CMK (cell line): ENCODE measurements around the gene EEF1AKMT1.
"Not testable (repeated sequence)": the region's sequence is repeated elsewhere in the genome, so short reads cannot be mapped to it uniquely, and the experiment has no call there.

Experiments used
- DNase-seq: peaks from one replicate; pipeline ENCODE4 v3.0.0-alpha.2; 2010; ENCODE audit warnings: low read depth

Gene EEF1AKMT1

DNA sequence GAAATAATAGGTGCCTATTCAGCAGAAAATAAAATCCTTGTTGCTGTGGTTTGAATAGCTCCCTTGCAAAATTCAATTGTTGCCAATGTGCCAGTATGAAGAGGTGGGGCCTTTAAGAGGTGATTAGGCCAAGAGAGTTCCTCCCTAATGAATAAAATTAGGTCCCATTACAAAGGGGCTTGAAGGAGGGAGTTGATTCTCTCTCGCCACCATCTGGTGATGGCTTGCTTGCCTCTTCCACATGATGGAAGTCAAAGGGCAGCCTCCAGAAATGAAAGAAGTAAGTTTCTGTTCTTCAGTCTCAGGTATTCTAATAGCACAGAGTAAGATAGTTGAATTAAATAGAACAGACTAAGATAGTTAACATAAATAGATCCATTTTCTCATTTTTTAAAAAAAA is 3.0 kb upstream of the EEF1AKMT1 start:
- no peak for DNase-seq

- DNase-seq: no peak
Observed at GRCh38 chr13:20775961-20776360, 2.2 kb upstream of the EEF1AKMT1 start.

- no peak for DNase-seq
Observed at GRCh38 chr13:20774746-20775145, 985 bp upstream of the EEF1AKMT1 start.

- DNase-seq: no peak
Observed at GRCh38 chr13:20772401-20773131, 1.2 kb downstream of the EEF1AKMT1 start.

GRCh38 chr13:20769834-20770233 is 3.9 kb downstream of the EEF1AKMT1 start:
- no peak for DNase-seq

DNA sequence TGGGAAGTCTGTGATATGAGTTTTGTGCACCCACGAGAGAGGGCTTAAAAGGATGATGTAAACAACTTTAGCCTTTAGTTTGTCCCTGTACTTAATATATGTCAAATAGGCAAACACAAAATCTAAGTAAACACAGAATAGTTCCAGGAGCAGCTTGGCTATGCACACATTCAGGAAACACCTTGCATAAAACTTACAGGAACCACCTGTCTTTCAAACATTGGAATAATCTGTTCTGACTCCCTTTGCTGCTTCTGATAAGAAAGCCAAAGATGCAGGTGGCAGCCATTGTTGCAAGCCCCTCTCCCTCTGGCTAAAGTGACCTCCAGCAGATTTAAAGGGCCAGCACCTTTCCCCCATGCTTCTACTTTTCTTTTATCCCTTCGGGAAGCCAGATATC is 4.7 kb downstream of the EEF1AKMT1 start:
- DNase-seq: no peak

GRCh38 chr13:20767309-20767943 is 6.3 kb downstream of the EEF1AKMT1 start:
- no peak for DNase-seq

DNA sequence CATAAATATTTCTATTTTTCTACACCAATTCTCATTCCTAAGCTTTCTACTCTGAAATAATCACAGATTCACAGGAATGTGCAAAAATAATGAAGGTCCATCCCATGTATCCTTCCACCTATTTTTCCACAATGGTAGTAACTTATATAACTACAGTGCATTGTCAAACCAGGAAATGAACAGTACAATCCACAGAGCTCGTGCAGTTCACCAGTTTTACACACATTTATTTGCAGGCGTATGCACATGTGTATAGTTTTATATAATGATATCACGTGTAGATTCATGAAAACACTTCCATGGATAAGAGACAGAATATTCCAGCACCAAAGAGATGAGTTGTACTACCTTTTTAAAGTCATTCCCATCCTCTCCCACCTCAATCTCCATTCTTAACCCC is 12.9 kb downstream of the EEF1AKMT1 start:
- no peak for DNase-seq

DNA sequence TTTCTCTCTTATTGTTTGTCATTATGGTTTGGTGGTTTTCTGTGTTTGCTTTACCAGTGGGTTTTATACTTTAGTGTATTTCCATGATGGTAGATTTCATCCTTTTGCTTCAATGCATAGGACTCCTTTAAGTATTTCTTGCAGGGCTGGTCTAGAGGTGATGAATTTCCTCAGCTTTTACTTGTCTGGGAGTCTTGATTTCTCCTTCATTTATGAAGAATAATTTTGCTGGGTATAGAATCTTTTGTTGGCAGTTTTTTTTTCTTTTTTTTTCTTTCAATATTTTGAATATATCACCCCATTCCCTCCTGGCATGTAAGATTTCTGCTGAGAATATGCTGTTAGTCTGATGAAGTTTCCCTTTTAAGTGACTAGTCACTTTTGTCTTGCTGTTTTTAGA is 19.8 kb downstream of the EEF1AKMT1 start:
- DNase-seq: no peak

- no peak for DNase-seq
Observed at GRCh38 chr13:20749377-20749776, 24.4 kb downstream of the EEF1AKMT1 start.

GRCh38 chr13:20743830-20744404 is 29.8 kb downstream of the EEF1AKMT1 start:
- not testable (repeated sequence) for DNase-seq

DNA sequence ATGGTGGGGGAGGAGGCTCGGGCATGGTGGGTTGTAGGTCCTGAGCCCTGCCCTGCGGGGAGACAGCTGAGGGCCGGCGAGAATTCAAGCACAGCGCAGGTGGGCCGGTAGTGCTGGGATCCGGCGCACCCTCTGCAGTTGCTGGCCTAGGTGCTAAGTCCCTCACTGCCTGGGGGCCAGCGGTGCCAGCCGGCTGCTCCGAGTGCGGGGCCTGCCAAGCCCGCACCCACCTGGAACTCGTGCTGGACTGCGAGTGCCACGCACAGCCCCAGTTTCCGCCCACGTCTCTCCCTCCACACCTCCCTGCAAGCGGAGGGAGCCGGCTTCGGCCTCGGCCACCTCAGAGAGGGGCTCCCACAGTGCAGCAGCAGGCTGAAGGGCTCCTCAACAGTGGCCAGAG is 33.7 kb downstream of the EEF1AKMT1 start:
- DNase-seq: no peak

GRCh38 chr13:20738616-20739015 is 35.1 kb downstream of the EEF1AKMT1 start:
- no peak for DNase-seq

GRCh38 chr13:20729633-20730585 is 43.9 kb downstream of the EEF1AKMT1 start:
- DNase-seq: no peak

GRCh38 chr13:20728579-20729311 is 45.0 kb downstream of the EEF1AKMT1 start:
- no peak for DNase-seq

DNA sequence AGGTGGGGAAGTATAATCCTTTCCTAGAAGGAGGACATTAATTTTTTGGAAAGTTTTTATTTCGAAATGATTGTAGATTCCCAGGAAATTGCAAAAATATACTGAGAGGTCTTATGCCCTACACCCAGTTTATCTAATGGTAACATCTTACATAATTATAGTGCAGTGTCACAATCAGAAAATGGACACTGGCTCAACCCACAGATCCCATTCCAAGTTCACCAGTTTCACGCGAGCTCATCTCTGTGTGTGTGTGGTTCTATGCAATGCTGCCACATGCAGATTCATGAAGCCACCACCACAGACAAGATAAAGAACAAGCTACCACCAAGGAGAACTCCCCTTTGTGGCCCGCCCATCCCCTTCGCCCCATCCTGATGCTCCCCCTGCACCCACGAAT is 45.9 kb downstream of the EEF1AKMT1 start:
- DNase-seq: no peak

GRCh38 chr13:20721454-20722357 is 52.1 kb downstream of the EEF1AKMT1 start:
- no peak for DNase-seq

GRCh38 chr13:20721058-20721453 is 52.7 kb downstream of the EEF1AKMT1 start:
- DNase-seq: no peak

DNA sequence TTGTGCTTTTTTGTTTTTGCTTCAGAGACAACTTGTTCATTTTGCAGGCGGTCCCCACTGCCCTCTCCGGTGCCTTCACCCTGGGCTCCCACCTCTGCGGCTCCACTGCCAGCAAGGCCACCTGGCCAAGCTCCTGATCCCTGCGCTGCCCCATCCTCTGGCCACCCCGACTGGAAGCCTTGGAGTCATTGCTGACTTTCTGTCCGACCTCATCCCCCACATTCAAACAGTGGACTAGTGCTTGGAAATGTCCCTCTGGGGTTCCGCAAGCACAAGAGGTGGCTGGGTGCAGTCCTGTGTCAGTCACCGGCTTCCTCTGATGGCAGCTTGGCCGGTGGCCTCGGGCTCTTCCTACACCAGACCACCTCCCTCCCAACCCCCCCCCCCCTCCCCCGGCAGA is 53.3 kb downstream of the EEF1AKMT1 start:
- DNase-seq: no peak

- DNase-seq: no peak
Observed at GRCh38 chr13:20719783-20720182, 54.0 kb downstream of the EEF1AKMT1 start.
